IPS-NIHi7 (cell line): Measurements from ENCODE around the gene TMEM132A.
"Not testable (repeated sequence)": the region's sequence is repeated elsewhere in the genome, so short reads cannot be mapped to it uniquely, and the experiment has no call there.

ENCODE experiments used
- DNase-seq: peaks from one replicate; pipeline ENCODE4 v3.0.0; 2012; ENCODE audit warnings: mixed read lengths; ENCODE audit errors: extremely low spot score

TMEM132A gene

GRCh38 chr11:60905047-60905446 is 19.2 kb upstream of the TMEM132A start:
- no peak for DNase-seq

- no peak for DNase-seq
Observed at GRCh38 chr11:60905551-60906113, 18.6 kb upstream of the TMEM132A start.

- peak; percentile 97 for DNase-seq
Observed at GRCh38 chr11:60906132-60906972, 17.9 kb upstream of the TMEM132A start, which contains the start of gene PRPF19. PRPF19 (minus strand) TSS chr11:60906585; CDS start chr11:60906382, 203 bp downstream.

- DNase-seq = no peak
Observed at GRCh38 chr11:60908803-60909202, 15.5 kb upstream of the TMEM132A start.

GRCh38 chr11:60909680-60910280 is 14.5 kb upstream of the TMEM132A start:
- DNase-seq = not testable (repeated sequence)

GRCh38 chr11:60910281-60910687 is 14.0 kb upstream of the TMEM132A start:
- DNase-seq = no peak

- DNase-seq = no peak
Observed at GRCh38 chr11:60910711-60911380, 13.4 kb upstream of the TMEM132A start.

GRCh38 chr11:60912223-60912850 is 11.9 kb upstream of the TMEM132A start:
- DNase-seq = no peak

GRCh38 chr11:60912851-60913528 is 11.3 kb upstream of the TMEM132A start:
- no peak for DNase-seq

- DNase-seq = peak; percentile 92
Observed at GRCh38 chr11:60913793-60914632, 10.2 kb upstream of the TMEM132A start, which contains the start of gene TMEM109. TMEM109 (plus strand) TSS chr11:60914158; CDS start chr11:60919694, 5,536 bp downstream.

GRCh38 chr11:60914633-60915247 is 9.5 kb upstream of the TMEM132A start:
- DNase-seq = peak; percentile 24

GRCh38 chr11:60915248-60915914 is 8.9 kb upstream of the TMEM132A start:
- DNase-seq = peak; percentile 80

- no peak for DNase-seq
Observed at GRCh38 chr11:60916669-60917206, 7.5 kb upstream of the TMEM132A start.

GRCh38 chr11:60917267-60917666 is 7.0 kb upstream of the TMEM132A start:
- DNase-seq = no peak

GRCh38 chr11:60918251-60918938 is 5.9 kb upstream of the TMEM132A start:
- no peak for DNase-seq

- no peak for DNase-seq
Observed at GRCh38 chr11:60918939-60919265, 5.4 kb upstream of the TMEM132A start.

GRCh38 chr11:60919320-60919719 is 4.9 kb upstream of the TMEM132A start:
- no peak for DNase-seq

GRCh38 chr11:60919956-60920355 is 4.3 kb upstream of the TMEM132A start:
- DNase-seq = no peak
